Keratinocyte (primary cell): ENCODE results near the gene MAP2K5. TPM values are rescaled to one million over a fixed set of nuclear protein-coding genes. Genes with fewer than 3 reads are reported as not detected.

Experiments
- DNase-seq: peaks from one replicate; pipeline ENCODE4 v3.0.0-alpha.2; 2011; ENCODE audit warnings: low read depth, missing footprints, low spot score
- FAIRE-seq: peaks from 2 replicates; lab custom pipeline; 2011; peaks lifted over from hg19 to GRCh38; lab: Jason Lieb, UNC
- H2AFZ ChIP-seq: 2 replicates; pipeline ENCODE4 v1.6.0; 2012; ENCODE audit warnings: low read length, control low read depth, inconsistent platforms; ENCODE audit not compliant: control insufficient read depth
- H3K27ac ChIP-seq: 2 replicates; pipeline ENCODE4 v1.5.1; 2011; ENCODE audit warnings: low read length; ENCODE audit not compliant: control insufficient read depth, insufficient read depth
- H3K27me3 ChIP-seq: 3 replicates; pipeline ENCODE4 v1.6.0; 2011; ENCODE audit warnings: low read length; ENCODE audit not compliant: control insufficient read depth, insufficient read depth; ENCODE audit errors: extremely low read depth
- H3K36me3 ChIP-seq, 2 experiments: 2 replicates in 1 of 2; 3 replicates in 1 of 2; pipeline ENCODE4 v1.5.1; 2011; ENCODE audit warnings: low read length in 2 of 2, mild to moderate bottlenecking in 1 of 2; ENCODE audit not compliant: control insufficient read depth in 2 of 2, insufficient read depth in 2 of 2; ENCODE audit errors: extremely low read depth in 1 of 2
- H3K4me1 ChIP-seq: 3 replicates; pipeline ENCODE4 v1.5.1; 2011; ENCODE audit warnings: low read length; ENCODE audit not compliant: control insufficient read depth, insufficient read depth; ENCODE audit errors: extremely low read depth
- H3K4me2 ChIP-seq: 3 replicates; pipeline ENCODE4 v1.6.0; 2011; ENCODE audit warnings: low read depth, low read length; ENCODE audit not compliant: control insufficient read depth, insufficient read depth; ENCODE audit errors: extremely low read depth
- H3K4me3 ChIP-seq, 3 experiments: fragments of 200-600 bp in 1 of 3; sonication (generic) in 1 of 3; 2 replicates in 2 of 3; 3 replicates in 1 of 3; pipeline ENCODE4 v1.5.1; 2011 to 2016; ENCODE audit warnings: low read length in 3 of 3, mild to moderate bottlenecking in 3 of 3, control low read depth in 2 of 3, inconsistent platforms in 1 of 3, low read depth in 1 of 3, mixed read lengths in 1 of 3, mixed run types in 1 of 3, moderate library complexity in 1 of 3; ENCODE audit not compliant: control insufficient read depth in 2 of 3, insufficient read depth in 2 of 3; ENCODE audit errors: extremely low read depth in 1 of 3
- H3K79me2 ChIP-seq: 2 replicates; pipeline ENCODE4 v1.6.0; 2012; ENCODE audit warnings: low read length; ENCODE audit not compliant: control insufficient read depth, insufficient read depth
- H3K9ac ChIP-seq: 3 replicates; pipeline ENCODE4 v1.6.0; 2011; ENCODE audit warnings: low read length; ENCODE audit not compliant: control insufficient read depth, insufficient read depth; ENCODE audit errors: extremely low read depth
- H3K9me1 ChIP-seq: 3 replicates; pipeline ENCODE4 v1.6.0; 2011; ENCODE audit warnings: low read length; ENCODE audit not compliant: control insufficient read depth, insufficient read depth; ENCODE audit errors: extremely low read depth
- H3K9me3 ChIP-seq: 2 replicates; pipeline ENCODE4 v1.5.1; 2012; ENCODE audit warnings: low read depth, low read length; ENCODE audit not compliant: control insufficient read depth
- H4K20me1 ChIP-seq: 3 replicates; pipeline ENCODE4 v1.6.0; 2011; ENCODE audit warnings: low read length; ENCODE audit not compliant: control insufficient read depth, insufficient read depth; ENCODE audit errors: extremely low read depth
- EZH2 ChIP-seq: IDR thresholded peaks from one replicate; pipeline ENCODE4 v1.6.1; 2012; ENCODE audit warnings: inconsistent platforms, mild to moderate bottlenecking, low read length, moderate library complexity
- dilution Hi-C: fragments of 300-500 bp; cut with MboI; formaldehyde crosslinking; loops from one replicate; pipeline ENCODE4 v1.7.0; 2020; ENCODE audit warnings: low sequenced_read_pairs; ENCODE audit not compliant: extremely low pct_ligation_motif_present
- polyA plus RNA-seq, 5 experiments: library from polyadenylated mRNA; depleted of rRNA in 3 of 5; stranded (reverse) in 3 of 5; stranded (forward) in 1 of 5; unstranded in 1 of 5; fragments of >200 nt; gene quantifications; 1 replicate in 1 of 5; 2 replicates in 3 of 5; 3 replicates in 1 of 5; pipeline versions ENCODE4 v1.2.1 to v1.2.3, GENCODE V29; 2011 to 2012; ENCODE audit warnings: missing spikeins in 2 of 5, low read depth in 1 of 5, low replicate concordance in 1 of 5
- TF ChIP-seq, protein P1 (sequence below), 3 experiments: IDR thresholded peaks in 1 of 3; conservative IDR thresholded peaks in 1 of 3; optimal IDR thresholded peaks in 1 of 3; 2 replicates in 2 of 3; 3 replicates in 1 of 3; pipeline versions ENCODE3 to v1.5.1; 2011; ENCODE audit warnings: low read length in 3 of 3, mild to moderate bottlenecking in 3 of 3, moderate library complexity in 2 of 3, control low read depth in 1 of 3, inconsistent platforms in 1 of 3; ENCODE audit not compliant: insufficient read depth in 2 of 3; ENCODE audit errors: extremely low read depth in 1 of 3

Gene MAP2K5
- polyA plus RNA-seq, 1 donor (not counting 4 experiments of a cell fraction or from before 2014, with no cell fraction given), result 3.6 TPM

DNA sequence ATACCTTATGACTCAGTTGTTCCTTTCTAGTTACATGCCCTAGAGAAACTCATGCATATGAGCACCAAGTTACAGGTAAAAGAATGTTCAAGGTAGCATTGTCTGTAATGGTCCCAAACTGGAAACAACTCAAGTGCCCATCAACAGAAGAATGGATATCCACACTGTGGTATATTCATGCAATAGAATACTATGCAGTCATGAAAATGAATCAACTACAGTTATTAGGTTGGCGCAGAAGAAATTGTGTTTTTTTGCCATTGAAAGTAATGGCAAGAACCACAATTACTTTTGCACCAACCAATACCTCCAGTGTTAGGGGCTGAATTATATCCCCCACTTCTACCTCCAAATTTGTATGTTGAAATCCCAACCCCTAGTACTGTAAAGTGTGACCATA, 307.0 kb downstream of the MAP2K5 start:
- no peak overlapping the region for H3K4me3 ChIP-seq
- H3K36me3 ChIP-seq, result no peaks in the 10 kb centered on the region
- no peaks in the 10 kb centered on the region for H3K9me1 ChIP-seq
- TF ChIP-seq, protein P1, sequence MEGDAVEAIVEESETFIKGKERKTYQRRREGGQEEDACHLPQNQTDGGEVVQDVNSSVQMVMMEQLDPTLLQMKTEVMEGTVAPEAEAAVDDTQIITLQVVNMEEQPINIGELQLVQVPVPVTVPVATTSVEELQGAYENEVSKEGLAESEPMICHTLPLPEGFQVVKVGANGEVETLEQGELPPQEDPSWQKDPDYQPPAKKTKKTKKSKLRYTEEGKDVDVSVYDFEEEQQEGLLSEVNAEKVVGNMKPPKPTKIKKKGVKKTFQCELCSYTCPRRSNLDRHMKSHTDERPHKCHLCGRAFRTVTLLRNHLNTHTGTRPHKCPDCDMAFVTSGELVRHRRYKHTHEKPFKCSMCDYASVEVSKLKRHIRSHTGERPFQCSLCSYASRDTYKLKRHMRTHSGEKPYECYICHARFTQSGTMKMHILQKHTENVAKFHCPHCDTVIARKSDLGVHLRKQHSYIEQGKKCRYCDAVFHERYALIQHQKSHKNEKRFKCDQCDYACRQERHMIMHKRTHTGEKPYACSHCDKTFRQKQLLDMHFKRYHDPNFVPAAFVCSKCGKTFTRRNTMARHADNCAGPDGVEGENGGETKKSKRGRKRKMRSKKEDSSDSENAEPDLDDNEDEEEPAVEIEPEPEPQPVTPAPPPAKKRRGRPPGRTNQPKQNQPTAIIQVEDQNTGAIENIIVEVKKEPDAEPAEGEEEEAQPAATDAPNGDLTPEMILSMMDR (optimal IDR thresholded peaks at IDR 0.05 in 1 of 3, IDR thresholded peaks at IDR 0.05 in 1 of 3, conservative IDR thresholded peaks at IDR 0.05 in 1 of 3; ENCODE audit: extremely low read depth in 1 of 3, insufficient read depth in 2 of 3, low read length in 3 of 3), result no peak
- no peak for TF ChIP-seq EZH2
- no peaks in the 10 kb centered on the region for H3K79me2 ChIP-seq
- peaks cover 3% of the 10 kb centered on the region for H4K20me1 ChIP-seq
- peaks cover 6% of the 10 kb centered on the region for H3K4me1 ChIP-seq
- no peak overlapping the region for H3K9ac ChIP-seq
- no peaks in the 10 kb centered on the region for H3K9me3 ChIP-seq
- FAIRE-seq (no peak), DNase-seq (no peak)
- H3K27ac ChIP-seq, result no peak overlapping the region
- dilution Hi-C loops, result no loop called here
- no peak overlapping the region for H3K4me2 ChIP-seq
- no peak overlapping the region for H2AFZ ChIP-seq
- no peaks in the 10 kb centered on the region for H3K27me3 ChIP-seq

DNA sequence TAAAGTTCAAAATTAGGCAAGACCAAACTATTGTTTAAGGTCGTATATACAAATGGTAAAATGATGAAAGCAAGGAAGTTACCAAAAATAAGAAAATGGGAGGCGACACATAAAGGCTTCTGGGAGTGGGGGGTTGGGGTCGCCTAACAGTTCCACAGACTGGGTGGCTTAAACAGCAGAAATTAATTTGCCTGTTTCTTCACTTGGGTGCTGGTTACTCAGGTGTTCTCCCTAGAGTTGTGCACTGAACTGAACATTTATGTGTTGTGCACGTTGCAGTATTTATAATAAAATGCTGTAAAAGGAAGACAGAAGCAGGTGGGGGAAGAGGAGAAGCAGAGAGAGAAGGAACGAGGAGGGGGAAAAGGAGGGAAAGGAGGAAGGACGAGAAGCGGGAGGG, 307.8 kb downstream of the MAP2K5 start:
- H3K9me3 ChIP-seq, result no peaks in the 10 kb centered on the region
- no peaks in the 10 kb centered on the region for H3K27me3 ChIP-seq
- no peaks in the 10 kb centered on the region for H3K9me1 ChIP-seq
- H3K4me2 ChIP-seq, result no peak overlapping the region
- no peak overlapping the region for H3K9ac ChIP-seq
- no peak for TF ChIP-seq EZH2
- TF ChIP-seq, protein P1 (optimal IDR thresholded peaks at IDR 0.05 in 1 of 3, IDR thresholded peaks at IDR 0.05 in 1 of 3, conservative IDR thresholded peaks at IDR 0.05 in 1 of 3; ENCODE audit: extremely low read depth in 1 of 3, insufficient read depth in 2 of 3, low read length in 3 of 3), result no peak
- H3K27ac ChIP-seq, result no peak overlapping the region
- H3K4me3 ChIP-seq, result no peak overlapping the region
- dilution Hi-C loops, result loop anchor here (10.0 kb wide), 1 partner anchor 184 kb away; no protein-coding TSS in a partner anchor
- H2AFZ ChIP-seq, result no peak overlapping the region
- FAIRE-seq (no peak), DNase-seq (no peak)
- peaks cover 3% of the 10 kb centered on the region for H4K20me1 ChIP-seq
- H3K79me2 ChIP-seq, result no peaks in the 10 kb centered on the region
- no peaks in the 10 kb centered on the region for H3K36me3 ChIP-seq
- H3K4me1 ChIP-seq, result peaks cover 6% of the 10 kb centered on the region
